ENCODE data around the gene TCEAL4. TPM values are rescaled to one million over a fixed set of nuclear protein-coding genes. Genes with fewer than 3 reads are reported as not detected.
A peak's percentile ranks its signal among the peaks of the same experiment; 100 is the strongest.

Gene TCEAL4
- total and polyA plus RNA-seq, 10 donors = 38.5 to 157 (median 68.0) TPM

DNA sequence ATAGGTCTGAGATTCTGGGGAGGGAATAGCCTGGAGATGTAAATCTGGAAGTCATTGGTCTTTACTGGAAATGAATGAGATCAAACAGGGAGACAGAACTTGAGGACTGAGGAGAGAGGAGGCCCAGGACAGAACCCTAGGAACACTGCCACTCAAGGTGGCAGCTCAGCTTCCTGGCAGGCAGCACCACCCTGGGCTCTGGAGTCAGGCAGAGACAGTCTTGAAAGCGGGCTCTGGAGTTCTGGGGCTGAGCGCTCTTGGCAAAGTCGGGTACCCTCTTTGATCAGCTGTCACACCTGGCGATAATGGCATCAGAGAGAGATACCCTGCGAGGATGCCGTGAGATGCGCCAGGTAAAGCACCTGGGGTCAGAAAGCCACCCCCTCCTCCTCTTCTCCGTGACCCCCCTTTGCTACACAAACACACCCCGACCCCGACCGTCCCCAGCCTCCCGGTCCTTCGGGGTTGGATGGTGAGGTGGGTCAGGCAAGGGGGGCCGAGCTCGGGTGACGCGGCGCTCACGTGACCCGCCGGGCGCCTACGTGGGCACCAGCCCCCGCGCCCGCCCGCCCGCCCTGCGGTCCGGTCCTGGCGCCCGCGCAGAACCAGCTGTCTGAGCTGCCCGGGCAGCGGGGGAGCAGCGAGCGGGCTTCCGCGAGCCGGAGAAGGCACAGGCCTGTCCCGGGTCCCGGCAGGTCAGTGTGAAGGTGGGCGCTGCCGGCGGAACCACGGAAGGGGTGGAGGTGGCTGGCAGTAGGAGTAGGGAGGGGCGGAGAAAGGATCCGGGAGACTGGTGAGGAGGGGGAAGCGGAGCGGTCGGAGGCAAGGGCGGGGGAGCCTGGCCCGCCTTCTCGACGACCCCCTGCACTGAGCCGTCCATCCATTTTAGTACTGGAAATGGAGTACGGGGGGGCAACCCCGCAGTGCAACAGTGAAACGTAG lies 22.3 kb downstream of the TCEAL4 start, which contains the start of gene TCEAL3:
Gene TCEAL3 (plus strand): TSS at position 600 of the 942 bp plus-strand sequence. CDS start 1,102 bp downstream, outside the sequence.
- peak within 1 kb of the TSS; percentile 48 to 89 (median 83) for H3K27ac ChIP-seq
- WGBS, 5 donors = 0 to 24% (median 2%) methylated on average over 4 to 59 of the region's 59 CpGs
- H3K4me1 ChIP-seq = peaks cover 0 to 6% (median 0%) of the 10 kb centered on the region in 6 donors
- H3K36me3 ChIP-seq = peaks cover 0 to 4% (median 0%) of the 10 kb centered on the region in 6 donors
- intact Hi-C loops (cut with DNase I; ENCODE audit: low total_unique reads) = no loop called here
- H3K9me3 ChIP-seq = no peaks in the 10 kb centered on the region
- TF ChIP-seq POLR2A (IDR thresholded peaks at IDR 0.05) (no peak), POLR2AphosphoS5 (IDR thresholded peaks at IDR 0.05) (peak; percentile 65 to 86 (median 78))
- H3K27me3 ChIP-seq (replicated peaks in 1 of 7) = peaks cover 0 to 18% (median 0%) of the 10 kb centered on the region in 7 donors
- peak; percentile 85 for DNase-seq
- H3K4me3 ChIP-seq = peak within 1 kb of the TSS; percentile 39 to 76 (median 48)

- peaks cover 0 to 4% (median 0%) of the 10 kb centered on the region in 6 donors for H3K36me3 ChIP-seq
- peak; percentile 75 for DNase-seq
Measured at GRCh38 chrX:103608306-103608963, 23.1 kb downstream of the TCEAL4 start.

GRCh38 chrX:103610282-103610681 lies 25.0 kb downstream of the TCEAL4 start:
- no peak for DNase-seq
- Histone ChIP-seq H3K4me3 (no peak overlapping the region), H3K36me3 (peaks cover 0 to 4% (median 0%) of the 10 kb centered on the region in 6 donors), H3K4me1 (peaks cover 0 to 6% (median 0%) of the 10 kb centered on the region in 6 donors), H3K9me3 (no peaks in the 10 kb centered on the region), H3K27ac (no peak overlapping the region), H3K27me3 (replicated peaks in 1 of 7) (peaks cover 0 to 18% (median 0%) of the 10 kb centered on the region in 7 donors)
- 69 to 94% (median 84%) methylated on average over 1 of the region's 1 CpG for WGBS, 5 donors
- intact Hi-C loops (cut with DNase I; ENCODE audit: low total_unique reads) = no loop called here
- TF ChIP-seq, protein P1, sequence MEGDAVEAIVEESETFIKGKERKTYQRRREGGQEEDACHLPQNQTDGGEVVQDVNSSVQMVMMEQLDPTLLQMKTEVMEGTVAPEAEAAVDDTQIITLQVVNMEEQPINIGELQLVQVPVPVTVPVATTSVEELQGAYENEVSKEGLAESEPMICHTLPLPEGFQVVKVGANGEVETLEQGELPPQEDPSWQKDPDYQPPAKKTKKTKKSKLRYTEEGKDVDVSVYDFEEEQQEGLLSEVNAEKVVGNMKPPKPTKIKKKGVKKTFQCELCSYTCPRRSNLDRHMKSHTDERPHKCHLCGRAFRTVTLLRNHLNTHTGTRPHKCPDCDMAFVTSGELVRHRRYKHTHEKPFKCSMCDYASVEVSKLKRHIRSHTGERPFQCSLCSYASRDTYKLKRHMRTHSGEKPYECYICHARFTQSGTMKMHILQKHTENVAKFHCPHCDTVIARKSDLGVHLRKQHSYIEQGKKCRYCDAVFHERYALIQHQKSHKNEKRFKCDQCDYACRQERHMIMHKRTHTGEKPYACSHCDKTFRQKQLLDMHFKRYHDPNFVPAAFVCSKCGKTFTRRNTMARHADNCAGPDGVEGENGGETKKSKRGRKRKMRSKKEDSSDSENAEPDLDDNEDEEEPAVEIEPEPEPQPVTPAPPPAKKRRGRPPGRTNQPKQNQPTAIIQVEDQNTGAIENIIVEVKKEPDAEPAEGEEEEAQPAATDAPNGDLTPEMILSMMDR (IDR thresholded peaks at IDR 0.05 in 8 of 11, conservative IDR thresholded peaks at IDR 0.05 in 3 of 11) = no peak
- TF ChIP-seq POLR2AphosphoS5 (IDR thresholded peaks at IDR 0.05) (no peak), POLR2A (IDR thresholded peaks at IDR 0.05) (no peak)

More at GRCh38 chrX:103608306-103608963, 23.1 kb downstream of the TCEAL4 start:
- intact Hi-C loops (cut with DNase I; ENCODE audit: low total_unique reads) = no loop called here
- TF ChIP-seq, protein P1 (IDR thresholded peaks at IDR 0.05 in 8 of 11, conservative IDR thresholded peaks at IDR 0.05 in 3 of 11) = no peak
- TF ChIP-seq POLR2AphosphoS5 (IDR thresholded peaks at IDR 0.05) = no peak
- no peak for TF ChIP-seq POLR2A (IDR thresholded peaks at IDR 0.05)
- peaks cover 0 to 6% (median 0%) of the 10 kb centered on the region in 6 donors for H3K4me1 ChIP-seq
- H3K4me3 ChIP-seq = peak overlapping the region; percentile 39 to 76 (median 48)
- peak overlapping the region; percentile 48 to 89 (median 83) for H3K27ac ChIP-seq
- H3K27me3 ChIP-seq (replicated peaks in 1 of 7) = peaks cover 0 to 18% (median 0%) of the 10 kb centered on the region in 7 donors
- WGBS, 5 donors = 7 to 24% (median 13%) methylated on average over 11 to 21 of the region's 21 CpGs
- no peaks in the 10 kb centered on the region for H3K9me3 ChIP-seq

- intact Hi-C loops (cut with DNase I; ENCODE audit: low total_unique reads) = no loop called here
- TF ChIP-seq, protein P1 (IDR thresholded peaks at IDR 0.05 in 8 of 11, conservative IDR thresholded peaks at IDR 0.05 in 3 of 11) = no peak
- TF ChIP-seq POLR2AphosphoS5 (IDR thresholded peaks at IDR 0.05) = no peak
- TF ChIP-seq POLR2A (IDR thresholded peaks at IDR 0.05) = no peak
- WGBS, 5 donors = 49 to 79% (median 70%) methylated on average over 1 of the region's 1 CpG
- DNase-seq = no peak
- peaks cover 0 to 2% (median 0%) of the 10 kb centered on the region in 7 donors for H3K27me3 ChIP-seq (replicated peaks in 1 of 7)
- peaks cover 0 to 4% (median 0%) of the 10 kb centered on the region in 6 donors for H3K36me3 ChIP-seq
- H3K9me3 ChIP-seq = no peaks in the 10 kb centered on the region
- no peak overlapping the region for H3K27ac ChIP-seq
- H3K4me3 ChIP-seq = no peak overlapping the region
- peaks cover 0 to 4% (median 0%) of the 10 kb centered on the region in 6 donors for H3K4me1 ChIP-seq
Measured at GRCh38 chrX:103613362-103613890, 28.1 kb downstream of the TCEAL4 start.
